ENCODE measurements around the gene ZNF837.

- TF ChIP-seq CTCF (IDR thresholded peaks at IDR 0.05) (no peak), SMC3 (IDR thresholded peaks at IDR 0.05) (no peak), MAX (IDR thresholded peaks at IDR 0.05) (no peak), NR3C1 (IDR thresholded peaks at IDR 0.05) (no peak)
These were observed 6.7 kb upstream of the ZNF837 start for GRCh38 chr19:58387338-58388174.
